Activated CD8-positive, alpha-beta memory T cell treated with anti-CD3 and anti-CD28 coated beads, Interleukin-2, amount 50 U/mL, for 24 hours (primary cell): Measurements from ENCODE around the gene CLPTM1L.
"Not testable (repeated sequence)": the region's sequence is repeated elsewhere in the genome, so short reads cannot be mapped to it uniquely, and the experiment has no call there.

Experiments used
- DNase-seq: peaks from one replicate; pipeline ENCODE4 v3.0.0-alpha.2; 2020; ENCODE audit errors: extremely low read depth

The CLPTM1L gene

DNA sequence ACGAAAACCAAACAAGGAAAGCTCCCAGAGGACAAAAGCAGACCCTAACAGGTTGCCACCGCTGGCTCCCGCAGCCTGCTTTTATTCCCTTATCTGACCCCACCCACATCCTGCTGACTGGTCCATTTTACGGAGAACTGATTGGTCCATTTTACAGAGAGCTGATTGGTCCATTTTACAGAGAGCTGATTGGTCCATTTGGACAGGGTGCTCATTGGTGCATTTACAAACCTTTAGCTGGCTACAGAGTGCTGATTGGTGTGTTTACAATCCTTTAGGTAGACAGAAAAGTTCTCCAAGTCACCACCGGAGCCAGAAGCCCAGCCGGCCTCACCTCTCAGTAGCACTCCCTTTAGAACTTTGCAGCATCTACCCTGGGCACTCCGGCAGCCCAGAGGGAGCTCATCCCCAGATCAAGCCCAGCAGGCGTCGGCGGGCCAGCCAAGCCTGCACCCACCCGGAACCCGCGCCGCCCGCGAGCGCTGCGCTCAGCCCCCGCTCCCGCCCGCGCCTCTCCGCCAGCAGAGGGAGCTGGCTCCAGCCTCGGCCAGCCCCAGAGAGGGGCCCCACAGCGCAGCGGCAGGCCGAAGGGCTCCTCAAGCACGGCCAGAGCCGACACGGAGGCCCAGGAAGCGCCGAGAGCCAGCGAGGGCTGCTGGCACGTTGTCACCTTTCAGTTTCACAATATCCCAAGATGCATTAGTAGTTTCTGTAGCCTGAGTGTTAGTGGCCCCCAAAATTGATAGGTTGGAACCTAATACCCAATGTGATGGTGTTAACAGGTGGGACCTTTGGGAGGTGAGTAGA is 35.3 kb upstream of the CLPTM1L start:
- DNase-seq: no peak

DNA sequence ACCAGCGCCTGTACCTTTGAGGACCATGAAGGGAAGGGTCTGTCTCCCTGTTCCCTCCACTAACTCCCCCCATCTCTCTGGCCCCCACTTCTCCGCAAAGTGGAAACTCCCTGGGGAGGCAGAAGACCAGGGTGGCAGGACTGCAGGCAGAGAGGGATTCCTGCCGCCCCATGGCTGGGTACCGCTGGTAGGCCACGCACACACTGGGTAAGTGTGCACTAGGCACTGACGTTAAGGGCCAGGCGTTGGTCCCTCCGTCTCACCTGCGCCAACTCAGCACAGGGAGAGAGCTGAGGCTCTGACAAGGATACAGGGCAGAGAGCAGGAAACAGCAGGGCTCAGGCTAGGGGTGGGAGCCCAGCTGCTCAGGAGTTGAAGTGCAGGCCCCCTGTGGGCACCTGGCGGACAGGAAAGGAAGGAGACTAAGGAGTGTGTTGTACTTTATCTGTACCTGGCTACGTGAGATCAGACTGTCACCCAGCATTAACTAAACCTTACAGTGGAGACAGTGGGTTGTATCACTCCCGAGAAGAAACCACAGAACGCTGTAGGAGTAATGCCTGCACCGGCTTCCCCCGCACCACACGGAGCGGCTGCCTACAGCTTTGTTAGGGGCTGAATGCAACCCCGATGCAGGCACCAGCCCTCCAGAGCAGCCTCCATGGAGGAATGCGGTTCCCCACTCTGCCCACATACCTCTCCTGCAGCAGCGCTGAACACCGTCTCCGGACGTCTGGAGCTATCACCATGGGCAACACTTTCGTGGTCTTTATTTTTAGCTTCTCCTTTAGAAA is 34.2 kb upstream of the CLPTM1L start:
- no peak for DNase-seq

DNA sequence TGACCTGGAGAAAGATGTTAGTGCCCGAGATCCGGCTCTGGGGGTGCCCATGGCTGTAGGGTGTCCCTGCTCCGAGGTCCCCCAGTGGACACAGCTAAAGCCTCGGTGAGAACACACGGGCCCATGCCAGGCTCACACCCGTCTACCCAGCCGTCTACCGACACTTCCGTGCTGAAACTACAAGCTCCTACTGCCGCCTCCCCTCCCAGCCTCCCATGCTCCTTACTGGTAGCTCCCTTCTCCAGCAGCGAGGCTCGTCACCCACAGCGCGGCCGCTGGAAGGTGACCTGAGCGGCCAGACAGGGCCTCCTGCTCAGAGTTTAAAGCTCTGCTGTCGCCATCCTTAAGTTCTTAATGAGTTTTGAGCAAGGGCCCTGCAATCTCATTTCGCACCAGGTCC is 33.2 kb upstream of the CLPTM1L start:
- no peak for DNase-seq

DNA sequence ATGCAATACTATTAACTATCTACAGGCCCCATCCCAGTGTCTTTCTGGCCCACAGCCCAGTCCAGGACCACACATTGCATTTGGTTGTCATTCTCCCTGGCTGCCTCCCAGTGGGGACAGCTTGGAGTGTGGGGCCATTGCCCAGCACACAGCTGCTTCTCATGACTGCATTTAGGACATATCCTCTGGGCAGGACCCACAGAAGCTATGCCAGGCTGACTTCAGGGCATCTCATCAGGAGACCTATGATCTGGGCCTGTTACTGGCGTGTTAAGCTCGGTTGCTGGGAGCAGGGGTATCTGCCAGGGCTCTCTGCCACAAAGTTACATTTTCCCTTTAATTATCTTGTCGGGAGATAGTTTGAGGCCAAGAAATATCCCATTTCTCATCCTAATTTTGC is 32.1 kb upstream of the CLPTM1L start:
- DNase-seq: no peak

DNA sequence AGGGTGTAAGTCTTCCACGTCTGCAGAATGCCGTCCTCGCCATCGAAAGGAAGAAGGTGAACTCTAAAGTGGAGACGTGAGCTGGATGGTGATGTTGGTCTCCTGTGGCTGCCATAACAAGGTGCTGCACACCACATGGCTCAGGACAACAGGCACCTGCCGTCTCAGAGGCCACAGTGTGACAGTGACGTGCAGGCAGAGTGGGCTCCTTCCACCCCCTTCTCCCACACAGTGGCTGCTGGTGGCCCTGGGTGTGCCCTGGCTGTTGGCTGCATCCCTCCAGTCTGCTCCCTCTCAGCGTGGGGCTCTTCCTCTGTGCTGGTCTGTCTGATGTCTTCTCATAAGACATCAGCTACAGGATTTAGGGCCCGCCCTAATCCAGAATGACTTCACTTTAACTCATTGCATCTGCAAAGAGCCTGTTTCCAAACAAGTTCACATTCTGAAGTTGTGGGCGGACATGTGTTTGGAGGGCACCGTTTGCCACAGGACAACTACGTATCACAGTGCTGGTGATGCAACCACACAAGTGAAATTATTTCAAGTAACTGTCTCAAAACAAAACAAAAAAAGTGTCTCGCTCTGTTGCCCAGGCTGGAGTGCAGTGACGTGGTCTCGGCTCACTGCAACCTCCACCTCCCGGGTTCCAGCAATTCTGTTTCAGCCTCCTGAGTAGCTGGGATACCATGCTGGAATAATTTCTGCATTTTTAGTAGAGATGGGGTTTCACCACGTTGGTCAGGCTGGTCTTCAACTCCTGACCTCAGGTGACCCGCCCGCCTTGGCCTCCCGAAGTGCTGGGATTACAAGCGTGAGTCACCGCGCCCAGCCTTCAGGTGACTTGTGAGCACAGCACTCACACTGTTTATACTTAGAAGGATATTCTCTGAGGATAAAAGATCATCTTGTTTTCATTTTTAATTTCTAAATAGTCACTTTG is 31.2 kb upstream of the CLPTM1L start:
- no peak for DNase-seq

DNA sequence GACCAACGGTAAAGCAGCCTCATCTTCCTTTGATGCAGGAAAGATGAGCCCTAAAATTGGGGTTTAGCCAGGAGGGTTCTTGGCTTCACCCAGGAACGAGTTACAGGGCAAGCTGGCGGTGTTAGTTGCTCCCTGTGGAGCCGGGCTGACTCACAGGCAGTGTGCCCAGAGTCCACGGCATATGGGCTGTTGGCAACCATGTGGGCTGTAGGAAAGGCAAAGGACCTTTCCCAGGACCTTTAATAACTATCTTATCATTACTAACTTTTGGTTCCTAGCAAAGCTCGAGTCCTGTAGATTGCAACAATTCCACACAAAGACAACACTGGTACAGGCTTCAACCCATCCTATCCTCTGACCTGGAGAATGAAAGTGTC is 29.8 kb upstream of the CLPTM1L start:
- no peak for DNase-seq

GRCh38 chr5:1374030-1374678 is 29.3 kb upstream of the CLPTM1L start:
- DNase-seq: no peak

- not testable (repeated sequence) for DNase-seq
These were observed 27.1 kb upstream of the CLPTM1L start for GRCh38 chr5:1371972-1372342.

GRCh38 chr5:1371218-1371971 is 26.5 kb upstream of the CLPTM1L start:
- no peak for DNase-seq

- no peak for DNase-seq
These were observed 25.1 kb upstream of the CLPTM1L start for GRCh38 chr5:1370006-1370405.

- no peak for DNase-seq
These were observed 23.9 kb upstream of the CLPTM1L start for GRCh38 chr5:1368756-1369155.

- no peak for DNase-seq
These were observed 23.3 kb upstream of the CLPTM1L start for GRCh38 chr5:1368236-1368635.

GRCh38 chr5:1367149-1367548 is 22.2 kb upstream of the CLPTM1L start:
- DNase-seq: no peak

DNA sequence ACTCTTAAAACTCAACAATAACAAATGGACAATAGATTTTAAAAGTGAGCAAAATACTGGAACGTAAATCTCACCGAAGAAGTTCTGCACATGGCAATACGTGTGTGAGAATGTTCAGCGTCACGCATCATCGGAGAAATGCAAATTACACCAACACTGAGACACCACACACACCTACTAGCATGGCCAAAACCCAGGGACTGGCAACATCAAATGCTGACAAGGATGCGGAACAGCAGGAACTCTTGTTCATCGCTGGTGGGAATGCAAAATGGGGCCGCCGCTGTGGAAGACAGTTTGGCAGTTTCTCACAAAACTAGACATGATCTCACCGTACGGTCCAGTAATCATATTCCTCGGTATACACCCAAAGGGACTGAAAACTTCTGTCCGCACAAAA is 21.6 kb upstream of the CLPTM1L start:
- DNase-seq: no peak

DNA sequence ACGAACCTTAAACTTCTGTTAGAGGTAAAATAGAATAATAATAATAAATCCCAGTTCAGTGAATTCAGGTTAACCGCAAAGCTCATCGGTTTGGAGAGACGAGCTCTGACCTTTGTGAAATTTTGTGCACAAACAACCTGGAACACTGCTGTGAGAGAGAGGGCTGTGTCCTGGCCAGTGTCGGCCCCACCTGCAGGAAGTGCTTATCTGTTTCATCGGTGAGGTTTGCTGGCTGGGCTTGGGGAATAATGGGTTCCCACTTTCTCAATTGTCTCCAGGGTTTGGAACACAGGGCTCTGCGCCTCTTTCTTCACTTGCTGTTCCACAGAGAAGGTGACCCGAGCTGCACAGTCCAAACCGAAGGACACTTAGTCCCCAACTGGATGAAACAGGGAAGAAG is 19.3 kb upstream of the CLPTM1L start:
- DNase-seq: no peak

DNA sequence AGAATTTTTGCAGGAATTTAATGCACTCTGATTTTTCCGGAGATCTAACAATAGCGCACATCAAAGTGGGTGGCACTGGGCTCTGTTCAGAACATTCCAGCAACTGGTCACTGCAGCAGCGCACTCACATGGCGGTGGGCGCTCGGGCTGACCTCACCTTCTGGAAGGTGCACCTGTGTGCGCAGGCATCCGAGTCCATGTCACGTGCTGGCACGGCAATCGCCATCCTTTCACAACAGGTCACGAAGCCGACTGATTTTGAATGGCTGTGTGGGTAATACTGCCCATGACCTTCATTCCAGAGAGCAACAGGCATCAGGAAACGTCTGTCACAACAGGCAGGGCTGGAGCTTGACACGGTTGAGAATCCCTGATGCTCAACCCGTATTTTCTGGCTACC is 18.7 kb upstream of the CLPTM1L start:
- DNase-seq: no peak

DNA sequence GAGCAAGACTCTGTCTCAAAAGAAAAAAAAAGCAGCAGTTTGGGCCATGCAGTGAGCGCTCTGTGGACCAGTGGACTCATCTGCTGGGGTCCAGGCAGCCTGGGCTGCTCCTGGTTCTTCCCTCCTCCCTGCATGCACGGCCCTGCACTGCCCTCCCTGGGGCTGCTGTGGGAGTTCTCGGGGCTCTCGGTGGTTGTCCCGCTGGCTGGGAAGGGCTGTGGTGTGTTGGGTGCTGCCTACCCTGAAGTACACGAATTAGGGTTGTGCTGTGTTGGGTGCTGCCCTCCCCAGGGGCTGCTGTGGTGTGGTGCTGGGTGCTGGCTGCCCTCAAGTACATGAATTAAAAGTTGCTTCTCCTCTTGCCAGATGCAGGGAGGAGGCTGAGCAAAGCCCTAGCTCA is 18.3 kb upstream of the CLPTM1L start:
- DNase-seq: no peak

DNA sequence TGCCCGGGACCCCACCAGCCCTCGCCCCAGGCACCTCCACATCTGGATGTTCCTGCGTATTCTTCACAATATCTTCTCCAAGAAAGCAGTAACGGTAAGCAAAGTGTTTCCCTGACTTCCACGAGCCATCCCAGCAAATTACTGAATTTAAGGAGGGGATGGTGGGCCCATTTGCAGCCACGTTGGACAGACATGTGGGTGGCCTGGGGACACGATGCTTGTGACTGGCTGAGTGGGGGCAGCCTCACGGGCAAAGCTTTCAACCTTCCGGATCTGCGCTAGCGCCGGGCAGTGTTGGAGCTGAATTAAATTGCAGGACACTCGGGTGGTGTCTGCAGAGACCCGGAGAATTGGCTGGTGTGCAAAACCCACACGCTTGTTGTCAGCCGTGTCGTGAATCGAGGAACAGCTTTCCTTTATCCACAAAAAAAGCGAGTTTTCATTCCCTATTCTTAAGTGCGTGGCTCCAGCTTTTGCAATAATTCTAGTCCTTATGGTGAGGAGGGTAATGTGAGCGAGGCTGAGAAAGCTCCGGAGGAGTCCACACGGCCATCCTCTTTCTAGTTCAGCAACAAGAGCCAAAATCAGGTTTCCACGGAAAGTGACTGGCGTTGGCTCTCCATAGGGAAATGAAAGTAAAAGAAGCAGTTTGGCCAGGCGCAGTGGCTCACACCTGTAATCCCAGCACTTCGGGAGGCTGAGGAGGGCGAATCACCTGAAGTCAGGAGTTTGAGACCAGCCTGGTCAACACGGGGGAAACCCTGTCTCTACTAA is 17.5 kb upstream of the CLPTM1L start:
- no peak for DNase-seq

DNA sequence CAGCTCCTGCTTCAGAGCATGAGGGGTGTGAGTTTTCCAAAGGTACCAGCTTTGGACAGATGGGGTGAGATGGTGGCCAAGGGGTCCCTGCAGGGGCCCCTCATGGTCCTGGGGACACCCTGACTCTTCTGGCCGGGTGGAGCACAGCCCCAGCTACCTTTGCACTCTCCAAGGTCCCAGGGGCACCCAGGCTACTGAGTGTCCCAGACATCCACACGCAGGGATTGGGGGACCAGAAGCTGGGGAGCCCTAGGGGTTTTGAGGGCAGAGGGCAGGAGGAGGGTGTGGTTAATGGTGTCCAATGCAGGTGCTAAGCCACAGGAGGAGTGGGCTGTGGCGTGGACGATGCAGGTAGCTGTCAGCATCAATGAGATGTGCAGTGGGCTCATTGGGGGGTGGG is 16.0 kb upstream of the CLPTM1L start:
- DNase-seq: no peak

DNA sequence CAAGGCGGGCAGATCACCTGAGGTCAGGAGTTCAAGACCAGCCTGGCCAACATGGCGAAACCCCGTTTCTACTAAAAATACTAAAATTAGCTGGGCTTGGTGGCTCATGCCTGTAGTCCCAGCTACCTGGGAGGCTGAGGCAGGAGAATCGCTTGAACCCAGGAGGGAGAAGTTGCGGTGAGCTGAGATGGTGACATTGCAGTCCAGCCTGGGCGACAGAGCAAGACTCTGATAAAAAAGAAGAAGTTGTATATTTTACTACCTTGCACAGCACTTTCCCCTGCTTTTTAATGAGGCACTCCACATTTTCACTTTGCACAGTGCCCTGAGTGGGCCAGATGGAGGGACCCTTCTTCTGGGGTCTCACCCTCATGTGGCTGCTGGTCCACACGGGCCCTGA is 15.5 kb upstream of the CLPTM1L start:
- DNase-seq: not testable (repeated sequence)
